ENCODE measurements around the gene NUDT14. TPM values are rescaled to one million over a fixed set of nuclear protein-coding genes. Genes with fewer than 3 reads are reported as not detected.

The NUDT14 gene
- total RNA-seq, 1 experiment from 2014 or later: 30.1 TPM

- H3K4me3 ChIP-seq (ENCODE audit: low read length): no peak overlapping the region
- H3K9me2 ChIP-seq (replicated peaks; ENCODE audit: insufficient read depth, low read length): no peaks in the 10 kb centered on the region
- H3K4me1 ChIP-seq (ENCODE audit: low read length): no peaks in the 10 kb centered on the region
- H4K20me1 ChIP-seq (ENCODE audit: insufficient read depth, low read depth, low read length): no peaks in the 10 kb centered on the region; the same call in 1 of the 2 replicates
- DNase-seq: no peak
- no peak overlapping the region for H2AFZ ChIP-seq (ENCODE audit: low read length)
- H3K27me3 ChIP-seq (ENCODE audit: low read length): no peaks in the 10 kb centered on the region
- H3K79me2 ChIP-seq (ENCODE audit: low read length): no peaks in the 10 kb centered on the region
- no peak overlapping the region for H3K27ac ChIP-seq (ENCODE audit: low read length)
- no peaks in the 10 kb centered on the region for H3K9me3 ChIP-seq (ENCODE audit: low read length)
- H3K9ac ChIP-seq (ENCODE audit: low read length): no peak overlapping the region
- no peak overlapping the region for H3K4me2 ChIP-seq (ENCODE audit: low read depth, low read length, poor library complexity, severe bottlenecking)
- H3K36me3 ChIP-seq (ENCODE audit: insufficient read depth, low read length): no peaks in the 10 kb centered on the region
Observed at GRCh38 chr14:105147671-105148603, 33.2 kb downstream of the NUDT14 start.

GRCh38 chr14:105146976-105147635 is 34.0 kb downstream of the NUDT14 start:
- no peak for DNase-seq
- Histone ChIP-seq H3K9ac (ENCODE audit: low read length) (no peak overlapping the region), H2AFZ (ENCODE audit: low read length) (no peak overlapping the region), H3K79me2 (ENCODE audit: low read length) (no peaks in the 10 kb centered on the region), H3K9me3 (ENCODE audit: low read length) (no peaks in the 10 kb centered on the region), H3K36me3 (ENCODE audit: insufficient read depth, low read length) (no peaks in the 10 kb centered on the region), H3K4me3 (ENCODE audit: low read length) (no peak overlapping the region), H3K9me2 (replicated peaks; ENCODE audit: insufficient read depth, low read length) (no peaks in the 10 kb centered on the region), H4K20me1 (ENCODE audit: insufficient read depth, low read depth, low read length) (no peaks in the 10 kb centered on the region), H3K4me2 (ENCODE audit: low read depth, low read length, poor library complexity, severe bottlenecking) (no peak overlapping the region), H3K27me3 (ENCODE audit: low read length) (no peaks in the 10 kb centered on the region), H3K27ac (ENCODE audit: low read length) (no peak overlapping the region), H3K4me1 (ENCODE audit: low read length) (no peaks in the 10 kb centered on the region)

- Histone ChIP-seq H3K36me3 (ENCODE audit: insufficient read depth, low read length) (no peaks in the 10 kb centered on the region), H3K4me1 (ENCODE audit: low read length) (no peaks in the 10 kb centered on the region), H3K9me3 (ENCODE audit: low read length) (no peaks in the 10 kb centered on the region), H3K9me2 (replicated peaks; ENCODE audit: insufficient read depth, low read length) (no peaks in the 10 kb centered on the region), H3K27me3 (ENCODE audit: low read length) (no peaks in the 10 kb centered on the region), H3K9ac (ENCODE audit: low read length) (no peak overlapping the region), H3K79me2 (ENCODE audit: low read length) (no peaks in the 10 kb centered on the region), H4K20me1 (ENCODE audit: insufficient read depth, low read depth, low read length) (no peaks in the 10 kb centered on the region), H3K4me3 (ENCODE audit: low read length) (no peak overlapping the region), H3K27ac (ENCODE audit: low read length) (no peak overlapping the region), H3K4me2 (ENCODE audit: low read depth, low read length, poor library complexity, severe bottlenecking) (no peak overlapping the region), H2AFZ (ENCODE audit: low read length) (no peak overlapping the region)
- no peak for DNase-seq
Observed at GRCh38 chr14:105146181-105146975, 34.7 kb downstream of the NUDT14 start.

- Histone ChIP-seq H3K79me2 (ENCODE audit: low read length) (no peaks in the 10 kb centered on the region), H3K36me3 (ENCODE audit: insufficient read depth, low read length) (no peaks in the 10 kb centered on the region), H4K20me1 (ENCODE audit: insufficient read depth, low read depth, low read length) (no peaks in the 10 kb centered on the region), H3K4me2 (ENCODE audit: low read depth, low read length, poor library complexity, severe bottlenecking) (no peak overlapping the region), H2AFZ (ENCODE audit: low read length) (no peak overlapping the region), H3K4me1 (ENCODE audit: low read length) (no peaks in the 10 kb centered on the region), H3K27ac (ENCODE audit: low read length) (no peak overlapping the region), H3K4me3 (ENCODE audit: low read length) (no peak overlapping the region), H3K27me3 (ENCODE audit: low read length) (no peaks in the 10 kb centered on the region), H3K9me3 (ENCODE audit: low read length) (peaks cover under 1% of the 10 kb centered on the region; the same call in 1 of the 2 replicates), H3K9me2 (replicated peaks; ENCODE audit: insufficient read depth, low read length) (no peaks in the 10 kb centered on the region), H3K9ac (ENCODE audit: low read length) (no peak overlapping the region)
- DNase-seq: no peak
Observed at GRCh38 chr14:105145381-105146180, 35.5 kb downstream of the NUDT14 start.

GRCh38 chr14:105144666-105145380 is 36.3 kb downstream of the NUDT14 start:
- no peak for DNase-seq
- Histone ChIP-seq H3K27me3 (ENCODE audit: low read length) (no peaks in the 10 kb centered on the region), H3K79me2 (ENCODE audit: low read length) (no peaks in the 10 kb centered on the region), H3K4me2 (ENCODE audit: low read depth, low read length, poor library complexity, severe bottlenecking) (no peak overlapping the region), H4K20me1 (ENCODE audit: insufficient read depth, low read depth, low read length) (no peaks in the 10 kb centered on the region), H3K9me3 (ENCODE audit: low read length) (peaks cover 8% of the 10 kb centered on the region; the same call in 1 of the 2 replicates), H3K9ac (ENCODE audit: low read length) (no peak overlapping the region), H3K9me2 (replicated peaks; ENCODE audit: insufficient read depth, low read length) (no peaks in the 10 kb centered on the region), H3K36me3 (ENCODE audit: insufficient read depth, low read length) (no peaks in the 10 kb centered on the region), H3K4me3 (ENCODE audit: low read length) (no peak overlapping the region), H2AFZ (ENCODE audit: low read length) (no peak overlapping the region), H3K27ac (ENCODE audit: low read length) (no peak overlapping the region), H3K4me1 (ENCODE audit: low read length) (no peaks in the 10 kb centered on the region)

- H3K27ac ChIP-seq (ENCODE audit: low read length): no peak overlapping the region
- peaks cover 9% of the 10 kb centered on the region; the same call in 1 of the 2 replicates for H3K9me3 ChIP-seq (ENCODE audit: low read length)
- H3K27me3 ChIP-seq (ENCODE audit: low read length): no peaks in the 10 kb centered on the region
- DNase-seq: no peak
- H3K36me3 ChIP-seq (ENCODE audit: insufficient read depth, low read length): no peaks in the 10 kb centered on the region
- H3K4me2 ChIP-seq (ENCODE audit: low read depth, low read length, poor library complexity, severe bottlenecking): no peak overlapping the region
- no peaks in the 10 kb centered on the region for H3K9me2 ChIP-seq (replicated peaks; ENCODE audit: insufficient read depth, low read length)
- H3K4me3 ChIP-seq (ENCODE audit: low read length): no peak overlapping the region
- no peak overlapping the region for H3K9ac ChIP-seq (ENCODE audit: low read length)
- no peaks in the 10 kb centered on the region for H3K4me1 ChIP-seq (ENCODE audit: low read length)
- H3K79me2 ChIP-seq (ENCODE audit: low read length): no peaks in the 10 kb centered on the region
- H4K20me1 ChIP-seq (ENCODE audit: insufficient read depth, low read depth, low read length): no peaks in the 10 kb centered on the region
- no peak overlapping the region for H2AFZ ChIP-seq (ENCODE audit: low read length)
Observed at GRCh38 chr14:105144026-105144665, 37.0 kb downstream of the NUDT14 start.

GRCh38 chr14:105143451-105144025 is 37.6 kb downstream of the NUDT14 start:
- no peak overlapping the region for H3K9ac ChIP-seq (ENCODE audit: low read length)
- peaks cover 9% of the 10 kb centered on the region; the same call in 1 of the 2 replicates for H3K9me3 ChIP-seq (ENCODE audit: low read length)
- no peaks in the 10 kb centered on the region for H4K20me1 ChIP-seq (ENCODE audit: insufficient read depth, low read depth, low read length)
- H3K36me3 ChIP-seq (ENCODE audit: insufficient read depth, low read length): no peaks in the 10 kb centered on the region
- H3K27me3 ChIP-seq (ENCODE audit: low read length): no peaks in the 10 kb centered on the region
- H3K79me2 ChIP-seq (ENCODE audit: low read length): no peaks in the 10 kb centered on the region
- no peak overlapping the region for H2AFZ ChIP-seq (ENCODE audit: low read length)
- H3K4me3 ChIP-seq (ENCODE audit: low read length): no peak overlapping the region
- no peak for DNase-seq
- H3K27ac ChIP-seq (ENCODE audit: low read length): no peak overlapping the region
- H3K4me2 ChIP-seq (ENCODE audit: low read depth, low read length, poor library complexity, severe bottlenecking): no peak overlapping the region
- H3K4me1 ChIP-seq (ENCODE audit: low read length): no peaks in the 10 kb centered on the region
- no peaks in the 10 kb centered on the region for H3K9me2 ChIP-seq (replicated peaks; ENCODE audit: insufficient read depth, low read length)

All from Karpas-422 (cell line).